Measurements from ENCODE around the gene ABLIM3. TPM values are rescaled to one million over a fixed set of nuclear protein-coding genes. Genes with fewer than 3 reads are reported as not detected.

ABLIM3 gene
- total and polyA plus RNA-seq, 2 experiments from 2014 or later: 0.19 to 2.2 TPM

DNA sequence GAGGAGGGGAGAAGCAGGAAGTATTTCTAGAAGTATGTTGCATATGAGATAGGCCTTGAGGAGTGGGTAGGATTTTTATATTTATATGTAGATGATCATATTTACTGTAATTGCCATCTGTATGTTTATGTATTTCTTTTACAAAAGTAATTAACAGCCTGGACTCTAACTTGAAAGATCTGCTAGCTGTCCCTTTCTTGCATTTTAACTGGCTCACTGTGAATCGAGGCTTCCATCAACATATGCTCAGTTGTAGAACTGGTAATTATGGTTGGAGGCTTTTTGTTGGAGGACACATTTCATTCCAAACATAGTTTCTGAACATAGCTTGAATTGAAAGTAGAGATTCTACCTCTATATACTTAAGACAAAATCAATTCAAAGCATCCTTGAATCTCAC is 23.4 kb downstream of the ABLIM3 start:
- TF ChIP-seq ZNF331 (CRISPR knock-in tag; IDR thresholded peaks at IDR 0.05; ENCODE audit: low read depth): no peak
- TF ChIP-seq, protein P1, sequence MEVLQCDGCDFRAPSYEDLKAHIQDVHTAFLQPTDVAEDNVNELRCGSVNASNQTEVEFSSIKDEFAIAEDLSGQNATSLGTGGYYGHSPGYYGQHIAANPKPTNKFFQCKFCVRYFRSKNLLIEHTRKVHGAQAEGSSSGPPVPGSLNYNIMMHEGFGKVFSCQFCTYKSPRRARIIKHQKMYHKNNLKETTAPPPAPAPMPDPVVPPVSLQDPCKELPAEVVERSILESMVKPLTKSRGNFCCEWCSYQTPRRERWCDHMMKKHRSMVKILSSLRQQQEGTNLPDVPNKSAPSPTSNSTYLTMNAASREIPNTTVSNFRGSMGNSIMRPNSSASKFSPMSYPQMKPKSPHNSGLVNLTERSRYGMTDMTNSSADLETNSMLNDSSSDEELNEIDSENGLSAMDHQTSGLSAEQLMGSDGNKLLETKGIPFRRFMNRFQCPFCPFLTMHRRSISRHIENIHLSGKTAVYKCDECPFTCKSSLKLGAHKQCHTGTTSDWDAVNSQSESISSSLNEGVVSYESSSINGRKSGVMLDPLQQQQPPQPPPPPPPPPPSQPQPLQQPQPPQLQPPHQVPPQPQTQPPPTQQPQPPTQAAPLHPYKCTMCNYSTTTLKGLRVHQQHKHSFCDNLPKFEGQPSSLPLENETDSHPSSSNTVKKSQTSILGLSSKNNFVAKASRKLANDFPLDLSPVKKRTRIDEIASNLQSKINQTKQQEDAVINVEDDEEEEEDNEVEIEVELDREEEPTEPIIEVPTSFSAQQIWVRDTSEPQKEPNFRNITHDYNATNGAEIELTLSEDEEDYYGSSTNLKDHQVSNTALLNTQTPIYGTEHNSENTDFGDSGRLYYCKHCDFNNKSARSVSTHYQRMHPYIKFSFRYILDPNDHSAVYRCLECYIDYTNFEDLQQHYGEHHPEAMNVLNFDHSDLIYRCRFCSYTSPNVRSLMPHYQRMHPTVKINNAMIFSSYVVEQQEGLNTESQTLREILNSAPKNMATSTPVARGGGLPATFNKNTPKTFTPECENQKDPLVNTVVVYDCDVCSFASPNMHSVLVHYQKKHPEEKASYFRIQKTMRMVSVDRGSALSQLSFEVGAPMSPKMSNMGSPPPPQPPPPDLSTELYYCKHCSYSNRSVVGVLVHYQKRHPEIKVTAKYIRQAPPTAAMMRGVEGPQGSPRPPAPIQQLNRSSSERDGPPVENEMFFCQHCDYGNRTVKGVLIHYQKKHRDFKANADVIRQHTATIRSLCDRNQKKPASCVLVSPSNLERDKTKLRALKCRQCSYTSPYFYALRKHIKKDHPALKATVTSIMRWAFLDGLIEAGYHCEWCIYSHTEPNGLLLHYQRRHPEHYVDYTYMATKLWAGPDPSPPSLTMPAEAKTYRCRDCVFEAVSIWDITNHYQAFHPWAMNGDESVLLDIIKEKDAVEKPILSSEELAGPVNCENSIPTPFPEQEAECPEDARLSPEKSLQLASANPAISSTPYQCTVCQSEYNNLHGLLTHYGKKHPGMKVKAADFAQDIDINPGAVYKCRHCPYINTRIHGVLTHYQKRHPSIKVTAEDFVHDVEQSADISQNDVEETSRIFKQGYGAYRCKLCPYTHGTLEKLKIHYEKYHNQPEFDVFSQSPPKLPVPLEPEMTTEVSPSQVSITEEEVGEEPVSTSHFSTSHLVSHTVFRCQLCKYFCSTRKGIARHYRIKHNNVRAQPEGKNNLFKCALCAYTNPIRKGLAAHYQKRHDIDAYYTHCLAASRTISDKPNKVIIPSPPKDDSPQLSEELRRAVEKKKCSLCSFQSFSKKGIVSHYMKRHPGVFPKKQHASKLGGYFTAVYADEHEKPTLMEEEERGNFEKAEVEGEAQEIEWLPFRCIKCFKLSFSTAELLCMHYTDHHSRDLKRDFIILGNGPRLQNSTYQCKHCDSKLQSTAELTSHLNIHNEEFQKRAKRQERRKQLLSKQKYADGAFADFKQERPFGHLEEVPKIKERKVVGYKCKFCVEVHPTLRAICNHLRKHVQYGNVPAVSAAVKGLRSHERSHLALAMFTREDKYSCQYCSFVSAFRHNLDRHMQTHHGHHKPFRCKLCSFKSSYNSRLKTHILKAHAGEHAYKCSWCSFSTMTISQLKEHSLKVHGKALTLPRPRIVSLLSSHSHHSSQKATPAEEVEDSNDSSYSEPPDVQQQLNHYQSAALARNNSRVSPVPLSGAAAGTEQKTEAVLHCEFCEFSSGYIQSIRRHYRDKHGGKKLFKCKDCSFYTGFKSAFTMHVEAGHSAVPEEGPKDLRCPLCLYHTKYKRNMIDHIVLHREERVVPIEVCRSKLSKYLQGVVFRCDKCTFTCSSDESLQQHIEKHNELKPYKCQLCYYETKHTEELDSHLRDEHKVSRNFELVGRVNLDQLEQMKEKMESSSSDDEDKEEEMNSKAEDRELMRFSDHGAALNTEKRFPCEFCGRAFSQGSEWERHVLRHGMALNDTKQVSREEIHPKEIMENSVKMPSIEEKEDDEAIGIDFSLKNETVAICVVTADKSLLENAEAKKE (CRISPR knock-in tag; IDR thresholded peaks at IDR 0.05): no peak
- no peak for TF ChIP-seq CREB1 (CRISPR knock-in tag; IDR thresholded peaks at IDR 0.05; ENCODE audit: low read depth)
- TF ChIP-seq POLR2AphosphoS5 (IDR thresholded peaks at IDR 0.05; ENCODE audit: low read depth): no peak
- no peak for TF ChIP-seq JUNB (IDR thresholded peaks at IDR 0.05; ENCODE audit: unreplicated experiment)
- TF ChIP-seq NANOG (IDR thresholded peaks at IDR 0.05; ENCODE audit: borderline replicate concordance): no peak
- TF ChIP-seq, protein P2, sequence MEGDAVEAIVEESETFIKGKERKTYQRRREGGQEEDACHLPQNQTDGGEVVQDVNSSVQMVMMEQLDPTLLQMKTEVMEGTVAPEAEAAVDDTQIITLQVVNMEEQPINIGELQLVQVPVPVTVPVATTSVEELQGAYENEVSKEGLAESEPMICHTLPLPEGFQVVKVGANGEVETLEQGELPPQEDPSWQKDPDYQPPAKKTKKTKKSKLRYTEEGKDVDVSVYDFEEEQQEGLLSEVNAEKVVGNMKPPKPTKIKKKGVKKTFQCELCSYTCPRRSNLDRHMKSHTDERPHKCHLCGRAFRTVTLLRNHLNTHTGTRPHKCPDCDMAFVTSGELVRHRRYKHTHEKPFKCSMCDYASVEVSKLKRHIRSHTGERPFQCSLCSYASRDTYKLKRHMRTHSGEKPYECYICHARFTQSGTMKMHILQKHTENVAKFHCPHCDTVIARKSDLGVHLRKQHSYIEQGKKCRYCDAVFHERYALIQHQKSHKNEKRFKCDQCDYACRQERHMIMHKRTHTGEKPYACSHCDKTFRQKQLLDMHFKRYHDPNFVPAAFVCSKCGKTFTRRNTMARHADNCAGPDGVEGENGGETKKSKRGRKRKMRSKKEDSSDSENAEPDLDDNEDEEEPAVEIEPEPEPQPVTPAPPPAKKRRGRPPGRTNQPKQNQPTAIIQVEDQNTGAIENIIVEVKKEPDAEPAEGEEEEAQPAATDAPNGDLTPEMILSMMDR (conservative IDR thresholded peaks at IDR 0.05; ENCODE audit: low read depth in 2 of 2): no peak
- TF ChIP-seq, protein P3, sequence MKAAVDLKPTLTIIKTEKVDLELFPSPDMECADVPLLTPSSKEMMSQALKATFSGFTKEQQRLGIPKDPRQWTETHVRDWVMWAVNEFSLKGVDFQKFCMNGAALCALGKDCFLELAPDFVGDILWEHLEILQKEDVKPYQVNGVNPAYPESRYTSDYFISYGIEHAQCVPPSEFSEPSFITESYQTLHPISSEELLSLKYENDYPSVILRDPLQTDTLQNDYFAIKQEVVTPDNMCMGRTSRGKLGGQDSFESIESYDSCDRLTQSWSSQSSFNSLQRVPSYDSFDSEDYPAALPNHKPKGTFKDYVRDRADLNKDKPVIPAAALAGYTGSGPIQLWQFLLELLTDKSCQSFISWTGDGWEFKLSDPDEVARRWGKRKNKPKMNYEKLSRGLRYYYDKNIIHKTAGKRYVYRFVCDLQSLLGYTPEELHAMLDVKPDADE (IDR thresholded peaks at IDR 0.05): no peak
- TF ChIP-seq STAT1 (IDR thresholded peaks at IDR 0.05; ENCODE audit: unreplicated experiment): no peak
- no peak for TF ChIP-seq ZNF114 (CRISPR knock-in tag; IDR thresholded peaks at IDR 0.05)
- no peak for TF ChIP-seq EZH2 (IDR thresholded peaks at IDR 0.05; ENCODE audit: low read depth, unreplicated experiment)
- no peak for TF ChIP-seq EZH2phosphoT487 (IDR thresholded peaks at IDR 0.05; ENCODE audit: unreplicated experiment)
- TF ChIP-seq, protein P4, sequence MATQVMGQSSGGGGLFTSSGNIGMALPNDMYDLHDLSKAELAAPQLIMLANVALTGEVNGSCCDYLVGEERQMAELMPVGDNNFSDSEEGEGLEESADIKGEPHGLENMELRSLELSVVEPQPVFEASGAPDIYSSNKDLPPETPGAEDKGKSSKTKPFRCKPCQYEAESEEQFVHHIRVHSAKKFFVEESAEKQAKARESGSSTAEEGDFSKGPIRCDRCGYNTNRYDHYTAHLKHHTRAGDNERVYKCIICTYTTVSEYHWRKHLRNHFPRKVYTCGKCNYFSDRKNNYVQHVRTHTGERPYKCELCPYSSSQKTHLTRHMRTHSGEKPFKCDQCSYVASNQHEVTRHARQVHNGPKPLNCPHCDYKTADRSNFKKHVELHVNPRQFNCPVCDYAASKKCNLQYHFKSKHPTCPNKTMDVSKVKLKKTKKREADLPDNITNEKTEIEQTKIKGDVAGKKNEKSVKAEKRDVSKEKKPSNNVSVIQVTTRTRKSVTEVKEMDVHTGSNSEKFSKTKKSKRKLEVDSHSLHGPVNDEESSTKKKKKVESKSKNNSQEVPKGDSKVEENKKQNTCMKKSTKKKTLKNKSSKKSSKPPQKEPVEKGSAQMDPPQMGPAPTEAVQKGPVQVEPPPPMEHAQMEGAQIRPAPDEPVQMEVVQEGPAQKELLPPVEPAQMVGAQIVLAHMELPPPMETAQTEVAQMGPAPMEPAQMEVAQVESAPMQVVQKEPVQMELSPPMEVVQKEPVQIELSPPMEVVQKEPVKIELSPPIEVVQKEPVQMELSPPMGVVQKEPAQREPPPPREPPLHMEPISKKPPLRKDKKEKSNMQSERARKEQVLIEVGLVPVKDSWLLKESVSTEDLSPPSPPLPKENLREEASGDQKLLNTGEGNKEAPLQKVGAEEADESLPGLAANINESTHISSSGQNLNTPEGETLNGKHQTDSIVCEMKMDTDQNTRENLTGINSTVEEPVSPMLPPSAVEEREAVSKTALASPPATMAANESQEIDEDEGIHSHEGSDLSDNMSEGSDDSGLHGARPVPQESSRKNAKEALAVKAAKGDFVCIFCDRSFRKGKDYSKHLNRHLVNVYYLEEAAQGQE (IDR thresholded peaks at IDR 0.05; ENCODE audit: unreplicated experiment): no peak
- no peak overlapping the region for H3K27ac Mint-ChIP-seq
- no peak for ATAC-seq

More for the DNA sequence above, 23.4 kb downstream of the ABLIM3 start:
- peaks cover 5% of the 10 kb centered on the region; the same call in 1 of the 2 replicates for H3K9me2 ChIP-seq (ENCODE audit: insufficient read depth)
- H3K4me2 ChIP-seq: no peak overlapping the region
- H2AFZ ChIP-seq: no peak overlapping the region
- Mint-ChIP-seq H3K36me3 (ENCODE audit: low read depth) (no peaks in the 10 kb centered on the region), H3K4me1 (no peaks in the 10 kb centered on the region), H3K9me3 (no peaks in the 10 kb centered on the region), H3K4me3 (no peak overlapping the region), H3K27me3 (ENCODE audit: insufficient read depth, low read depth, poor library complexity) (peaks cover under 1% of the 10 kb centered on the region)
- no peak overlapping the region for H3K27ac ChIP-seq (ENCODE audit: low read depth)
- no peak for DNase-seq (ENCODE audit: low spot score)
- H3K4me1 ChIP-seq (ENCODE audit: insufficient read depth): no peaks in the 10 kb centered on the region
- H4K20me1 ChIP-seq (replicated peaks; ENCODE audit: insufficient read depth): no peaks in the 10 kb centered on the region
- H3F3A ChIP-seq (replicated peaks; ENCODE audit: low read depth): no peaks in the 10 kb centered on the region
- H3K4me3 ChIP-seq: no peak overlapping the region
- H3K79me2 ChIP-seq (replicated peaks; ENCODE audit: insufficient read depth): no peaks in the 10 kb centered on the region
- H3K36me3 ChIP-seq (ENCODE audit: insufficient read depth): no peaks in the 10 kb centered on the region
- H3K27me3 ChIP-seq (ENCODE audit: insufficient read depth): no peaks in the 10 kb centered on the region

Measured in GM23338 (cell line).